Bronchial epithelial cell (primary cell): Measurements from ENCODE around the gene CASQ1. TPM values are rescaled to one million over a fixed set of nuclear protein-coding genes. Genes with fewer than 3 reads are reported as not detected.

ENCODE experiments used
- DNase-seq: peaks from one replicate; pipeline ENCODE4 v3.0.0-alpha.2; 2010; ENCODE audit warnings: low read depth
- FAIRE-seq: peaks from 2 replicates; lab custom pipeline; 2011; peaks lifted over from hg19 to GRCh38; lab: Jason Lieb, UNC
- H3K27me3 ChIP-seq: 2 replicates; pipeline ENCODE4 v1.5.1; 2011; ENCODE audit warnings: low read length; ENCODE audit not compliant: control insufficient read depth, insufficient read depth
- H3K36me3 ChIP-seq: 2 replicates; pipeline ENCODE4 v1.5.1; 2011; ENCODE audit warnings: low read length; ENCODE audit not compliant: control insufficient read depth, insufficient read depth
- H3K4me3 ChIP-seq: 2 replicates; pipeline ENCODE4 v1.5.1; 2011; ENCODE audit warnings: mild to moderate bottlenecking, low read depth, low read length, control low read depth
- CTCF ChIP-seq: IDR thresholded peaks from 2 replicates; pipeline ENCODE4 v1.5.1; 2011; ENCODE audit warnings: mild to moderate bottlenecking, moderate library complexity, low read length, control low read depth, inconsistent platforms; ENCODE audit not compliant: insufficient read depth, severe bottlenecking
- total RNA-seq: library from RNA; depleted of rRNA; stranded (reverse); fragments of >200 nt; gene quantifications from 2 replicates; pipeline ENCODE4 v1.2.1, GENCODE V29; 2014

Gene CASQ1
- total RNA-seq, 1 donor from 2014 or later, result not detected

GRCh38 chr1:160239582-160240299, 49.4 kb downstream of the CASQ1 start:
- FAIRE-seq (no peak), DNase-seq (no peak)
- TF ChIP-seq CTCF, result no peak
- H3K36me3 ChIP-seq, result peaks cover 24% of the 10 kb centered on the region
- no peaks in the 10 kb centered on the region for H3K27me3 ChIP-seq
- H3K4me3 ChIP-seq, result no peak overlapping the region

GRCh38 chr1:160243767-160244166, 53.4 kb downstream of the CASQ1 start:
- TF ChIP-seq CTCF, result no peak
- DNase-seq (no peak), FAIRE-seq (no peak)
- peaks cover 15% of the 10 kb centered on the region for H3K36me3 ChIP-seq
- no peak overlapping the region for H3K4me3 ChIP-seq
- no peaks in the 10 kb centered on the region for H3K27me3 ChIP-seq

DNA sequence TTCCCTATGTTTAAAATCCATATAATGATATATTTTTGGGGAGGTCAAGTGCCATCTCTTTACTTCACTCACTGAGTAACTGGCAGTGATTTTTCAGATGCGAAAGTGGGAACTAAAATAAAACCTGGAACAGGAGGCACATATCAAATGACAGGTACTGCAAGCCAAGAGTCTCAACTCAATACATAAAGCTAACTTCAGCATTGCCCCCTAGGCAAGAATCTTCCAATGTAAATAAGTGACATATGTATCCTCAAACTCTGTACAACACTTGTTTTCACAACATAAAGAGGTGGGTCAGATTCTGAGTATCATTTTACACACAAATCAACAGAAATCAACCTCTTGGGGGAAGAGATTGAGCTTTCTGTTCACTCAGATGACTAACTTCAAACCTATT, 53.8 kb downstream of the CASQ1 start:
- DNase-seq (no peak), FAIRE-seq (no peak)
- no peaks in the 10 kb centered on the region for H3K27me3 ChIP-seq
- no peak for TF ChIP-seq CTCF
- no peak overlapping the region for H3K4me3 ChIP-seq
- H3K36me3 ChIP-seq, result peaks cover 15% of the 10 kb centered on the region

DNA sequence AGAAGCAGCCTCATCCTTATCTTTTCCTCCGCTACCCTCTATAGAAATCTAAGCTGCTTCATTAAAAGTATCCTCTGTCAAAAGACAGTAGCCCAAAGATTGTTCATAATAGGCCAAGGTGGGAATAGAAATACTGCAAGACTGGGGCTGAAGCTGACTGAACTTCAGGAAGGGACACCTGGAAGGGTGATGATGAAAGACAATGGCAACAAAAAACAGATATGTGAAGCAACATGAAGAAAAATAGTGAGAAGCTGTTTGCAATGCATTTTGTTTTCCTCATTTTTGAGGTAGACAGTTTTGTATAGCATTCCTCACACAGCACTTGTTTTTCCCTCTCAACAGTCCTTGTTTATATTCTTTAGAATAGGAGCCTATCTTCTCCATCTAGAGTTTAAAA, 55.1 kb downstream of the CASQ1 start:
- TF ChIP-seq CTCF, result no peak
- Histone ChIP-seq H3K27me3 (no peaks in the 10 kb centered on the region), H3K4me3 (no peak overlapping the region), H3K36me3 (peaks cover 7% of the 10 kb centered on the region)
- no peak for DNase-seq
- no peak for FAIRE-seq

GRCh38 chr1:160247053-160247452, 56.7 kb downstream of the CASQ1 start:
- no peak for TF ChIP-seq CTCF
- Histone ChIP-seq H3K4me3 (no peak overlapping the region), H3K27me3 (no peaks in the 10 kb centered on the region), H3K36me3 (peaks cover 3% of the 10 kb centered on the region)
- FAIRE-seq, result no peak
- DNase-seq, result no peak

- DNase-seq (no peak), FAIRE-seq (no peak)
- H3K4me3 ChIP-seq, result no peak overlapping the region
- no peak for TF ChIP-seq CTCF
- H3K27me3 ChIP-seq, result no peaks in the 10 kb centered on the region
- H3K36me3 ChIP-seq, result peaks cover 2% of the 10 kb centered on the region
Measured at GRCh38 chr1:160251011-160251410, 60.6 kb downstream of the CASQ1 start.
